GM19351 (cell line): Measurements from ENCODE around the gene SUPT4H1.

ENCODE experiments used
- ATAC-seq: cut with Tn5 transposase; IDR thresholded peaks from one replicate; pipeline ENCODE4 v1.9.1; 2021; ENCODE audit warnings: mild to moderate bottlenecking, moderate library complexity; ENCODE audit not compliant: unreplicated experiment

The SUPT4H1 gene

DNA sequence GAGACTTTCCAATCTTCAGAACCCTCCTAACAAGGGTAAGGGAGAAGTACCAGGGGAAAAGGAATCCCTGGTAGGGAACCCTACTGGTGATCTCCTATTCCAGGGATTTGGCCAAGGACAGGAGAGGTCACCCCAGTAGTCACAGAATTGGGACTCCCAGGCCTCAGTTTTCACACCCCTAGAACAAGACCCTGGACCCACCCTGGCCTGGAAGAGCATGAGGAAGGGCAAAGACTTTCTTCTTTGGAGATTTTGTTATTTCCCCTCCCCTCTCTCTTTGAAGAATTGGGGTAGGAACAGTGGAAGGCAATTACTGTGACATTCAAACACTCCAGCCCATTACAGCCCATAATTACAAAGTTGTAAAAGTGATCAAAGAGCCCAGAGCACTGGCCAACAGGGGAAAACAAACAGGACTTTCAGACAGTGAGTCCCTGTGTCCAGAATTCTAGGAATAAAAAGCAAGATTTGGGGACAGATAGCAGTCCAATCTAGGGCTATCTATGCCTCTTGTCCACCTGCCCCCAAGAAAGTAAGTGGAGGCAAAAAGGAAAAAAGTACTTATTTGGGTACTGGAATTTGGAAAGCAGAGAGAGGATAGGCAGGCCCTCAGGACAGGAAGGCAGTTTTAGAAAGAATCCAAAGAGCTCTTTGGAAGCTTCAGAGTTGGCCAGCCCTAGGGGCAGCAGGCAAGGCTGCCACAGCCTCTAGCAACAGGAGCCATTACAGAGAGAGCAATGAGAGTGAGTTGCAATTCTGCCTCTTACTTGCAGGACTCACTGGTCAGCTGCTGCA, 13.4 kb upstream of the SUPT4H1 start:
- no peak for ATAC-seq

DNA sequence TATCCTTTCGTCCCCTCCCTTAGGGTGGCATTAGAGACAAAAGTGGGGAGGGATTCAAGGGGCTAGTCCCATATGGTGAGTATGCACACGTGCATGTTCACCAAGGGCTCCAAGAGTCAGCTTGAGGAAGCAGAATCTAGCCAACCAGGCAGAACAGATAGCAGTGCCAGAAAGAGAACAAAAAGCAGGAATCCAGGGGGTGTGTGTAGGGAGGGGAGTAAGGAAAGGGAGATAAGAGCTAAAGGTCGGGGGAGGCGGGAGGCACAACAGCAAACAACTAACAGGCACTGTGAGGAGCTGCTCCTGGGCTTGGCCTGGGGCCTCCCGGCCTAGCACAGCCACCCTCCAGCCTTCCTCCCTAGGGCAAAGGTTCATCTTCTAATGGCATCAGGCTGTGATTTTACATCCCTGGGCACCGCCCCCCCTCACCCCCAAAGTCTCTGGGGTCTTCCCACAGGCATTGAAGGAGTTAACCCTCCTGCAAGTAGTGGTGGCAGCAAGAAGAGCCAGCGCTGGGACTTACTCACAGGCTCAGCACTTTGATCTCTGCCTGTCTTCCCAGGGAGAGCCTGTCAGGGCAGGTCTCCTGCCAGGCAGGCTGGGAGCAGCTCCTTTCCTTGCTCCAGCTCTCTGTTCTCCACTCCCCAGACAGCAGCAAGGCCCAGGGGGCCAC, 12.4 kb upstream of the SUPT4H1 start:
- ATAC-seq: no peak

DNA sequence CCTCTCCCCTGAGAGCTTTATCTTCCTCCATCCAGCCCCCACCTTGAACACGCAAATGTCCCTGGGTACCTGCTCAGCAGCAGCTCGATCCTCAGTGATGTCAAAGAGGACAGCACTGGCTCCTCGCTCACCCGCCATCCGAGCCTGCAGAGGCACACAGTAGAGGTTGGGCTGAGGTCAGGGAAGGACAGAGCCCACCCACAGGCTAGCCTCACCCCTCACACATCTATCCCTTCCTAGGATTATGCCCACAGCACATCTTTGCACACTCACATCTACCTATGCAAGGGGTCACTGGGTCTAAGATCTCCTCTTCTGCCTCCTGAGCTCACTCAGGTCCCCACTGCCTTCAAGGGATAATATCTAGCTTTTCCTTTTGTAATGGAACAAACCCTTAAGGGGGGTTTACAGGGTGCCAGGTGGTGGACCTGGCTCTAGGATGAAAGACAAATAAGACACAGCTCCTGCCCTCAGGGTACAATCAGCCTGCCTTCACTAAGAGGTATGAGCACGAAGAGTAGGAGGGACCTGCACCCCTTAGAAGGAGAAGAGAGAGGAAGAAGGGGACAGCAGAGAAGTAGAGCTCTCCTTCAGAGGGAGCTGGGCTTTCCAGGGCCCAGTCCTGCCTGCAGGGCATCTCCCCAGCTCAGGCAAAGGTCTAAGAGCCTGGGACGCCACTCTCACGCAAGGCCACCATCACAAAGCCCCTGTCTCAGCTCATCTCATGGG, 11.6 kb upstream of the SUPT4H1 start:
- no peak for ATAC-seq

DNA sequence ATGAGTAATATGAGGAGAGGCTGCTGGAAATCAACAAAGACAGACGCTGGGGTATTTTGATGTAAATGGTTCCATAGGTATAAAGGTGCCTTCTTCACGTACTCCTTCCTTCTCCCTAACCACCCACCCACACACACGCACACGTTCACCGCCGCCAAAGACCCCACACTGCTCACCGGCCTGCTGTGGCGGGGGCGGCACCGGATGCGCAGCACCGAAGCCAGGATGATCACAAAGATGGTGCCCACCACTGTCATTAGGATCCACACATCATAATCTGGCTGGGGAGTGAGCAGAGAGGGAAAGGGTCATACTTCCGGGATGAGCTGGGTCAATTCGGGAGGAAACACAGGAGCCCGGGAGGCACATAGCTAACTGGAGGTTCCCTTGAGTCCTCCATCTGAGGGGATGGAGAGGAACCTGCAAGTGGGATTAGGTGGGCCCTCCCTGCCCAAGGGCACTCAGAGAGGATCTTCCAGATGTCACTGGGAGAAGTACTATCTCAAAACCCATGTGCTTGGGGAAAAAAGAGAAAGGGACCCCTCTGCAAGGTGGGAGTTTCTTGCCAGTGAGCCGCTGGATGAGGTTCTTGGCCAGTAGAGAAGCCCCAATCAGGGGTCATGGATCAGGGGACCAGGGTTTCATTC, 10.5 kb upstream of the SUPT4H1 start:
- no peak for ATAC-seq

DNA sequence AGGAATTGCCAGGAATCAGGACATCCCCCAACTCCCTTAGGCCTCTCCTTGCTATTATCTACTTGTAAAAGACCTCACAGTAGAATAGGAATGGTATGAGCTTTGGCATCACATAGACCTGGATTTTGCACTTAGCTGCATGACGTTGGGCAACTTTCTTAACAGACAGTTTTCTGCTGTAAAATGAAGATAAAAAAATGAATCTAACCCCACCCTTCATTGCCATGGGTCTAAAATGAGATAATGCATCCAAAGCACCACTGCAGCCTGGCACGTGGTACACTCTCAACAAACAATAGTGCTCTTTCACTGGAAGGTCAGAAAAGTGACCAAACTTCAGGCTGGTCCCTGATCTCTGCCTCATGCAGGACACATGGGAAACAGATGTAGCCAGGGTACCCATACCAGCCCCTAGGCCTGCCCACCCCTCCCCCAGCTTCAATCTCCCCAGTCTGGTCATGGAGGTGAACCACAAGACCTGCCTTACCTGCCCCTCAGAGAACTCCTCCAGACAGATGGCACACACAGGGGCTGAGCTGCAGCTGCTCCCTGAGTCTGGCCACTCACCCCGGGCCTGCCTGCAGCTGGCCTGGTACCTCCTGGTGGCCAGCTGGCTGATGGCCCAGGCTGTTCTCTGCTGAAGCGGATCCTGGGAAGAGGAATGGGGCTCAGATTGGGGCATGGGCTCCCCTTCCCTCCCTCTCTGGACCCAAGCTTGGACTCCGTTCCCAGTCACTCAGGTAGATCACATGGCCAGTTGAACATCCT, 8.5 kb upstream of the SUPT4H1 start:
- ATAC-seq: no peak

DNA sequence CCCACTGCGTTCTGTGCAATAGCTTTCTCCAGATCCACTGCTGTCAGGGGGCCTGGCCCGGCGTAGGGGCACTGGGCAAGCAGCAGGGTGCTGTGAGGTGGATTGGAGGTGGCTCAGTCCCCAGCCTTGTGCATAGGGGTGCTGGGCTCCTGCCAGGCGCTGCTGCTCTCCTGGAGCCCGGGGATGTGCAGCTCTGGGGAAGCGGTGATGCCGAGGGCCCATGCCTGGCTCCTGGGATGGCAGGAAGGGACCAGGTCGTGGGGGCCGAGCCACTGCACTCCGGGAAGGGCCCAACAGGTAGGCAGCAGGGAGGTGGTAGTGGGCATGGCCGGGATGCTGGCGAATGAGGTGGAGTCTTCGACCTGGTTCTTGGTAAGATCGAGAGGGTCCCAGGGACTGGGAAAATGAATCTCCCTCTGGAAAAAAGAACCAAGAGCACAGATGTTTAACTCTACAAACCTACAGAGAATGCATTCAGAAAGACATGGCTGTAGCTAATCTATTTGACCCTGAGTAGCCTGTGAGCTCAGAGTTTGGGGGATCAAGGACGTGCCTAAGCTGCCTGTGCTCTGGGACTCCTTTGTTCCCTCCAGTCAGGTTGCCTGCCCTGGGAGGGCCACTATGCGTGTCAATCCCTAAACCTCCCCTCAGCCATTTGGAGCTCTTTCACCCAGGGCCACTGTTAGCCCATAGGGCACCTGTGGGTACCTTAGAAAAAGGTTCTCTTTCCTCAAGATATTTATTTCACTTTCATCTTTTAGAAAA, 6.6 kb upstream of the SUPT4H1 start:
- ATAC-seq: no peak

DNA sequence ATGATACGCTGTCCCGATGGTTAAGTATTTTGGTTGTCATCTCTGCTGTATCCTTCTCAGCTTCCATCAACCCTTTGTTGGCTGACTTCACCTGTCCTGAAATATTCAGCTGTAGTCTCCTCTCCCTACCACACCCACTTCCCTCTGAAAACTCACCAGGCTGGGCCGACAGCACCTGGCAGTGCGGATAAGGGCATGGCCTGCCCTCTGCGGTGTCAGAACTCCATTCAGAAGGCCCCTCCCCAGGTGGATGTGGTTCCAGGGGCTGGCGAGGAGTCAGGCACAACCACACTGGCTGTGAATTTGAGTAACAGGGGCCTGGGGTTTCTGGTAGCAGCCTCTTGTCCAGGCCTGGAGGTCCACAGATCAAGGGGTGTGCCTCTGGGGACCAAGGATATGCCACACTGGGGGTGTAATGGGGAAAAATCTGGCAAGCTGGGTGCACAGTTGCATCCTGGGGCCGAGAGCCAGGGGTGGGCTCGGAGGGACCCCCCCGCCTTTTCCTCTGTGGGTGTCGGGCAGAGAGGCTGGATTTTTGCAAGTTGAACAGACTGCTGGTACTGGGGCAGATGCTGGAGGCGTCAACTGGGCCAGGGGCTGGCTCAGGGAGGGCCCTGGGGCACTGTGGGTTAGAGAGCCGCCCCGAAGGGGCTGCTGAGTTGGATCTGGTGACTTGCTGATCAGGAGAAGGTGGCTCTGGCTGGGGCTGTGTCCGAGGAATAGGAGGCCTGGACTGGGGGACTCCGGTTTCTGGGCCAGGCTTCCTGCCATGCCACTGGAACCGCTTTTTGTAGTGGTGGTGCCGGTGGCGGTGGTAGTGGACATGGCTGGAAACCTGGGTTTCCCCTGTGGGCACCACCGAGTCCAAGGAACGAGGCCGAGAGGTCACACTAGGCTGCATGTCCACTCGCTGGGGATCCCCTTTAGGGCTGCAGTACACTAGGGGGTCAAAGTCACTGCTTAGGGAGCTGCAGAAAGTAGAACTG, 5.6 kb upstream of the SUPT4H1 start:
- no peak for ATAC-seq

DNA sequence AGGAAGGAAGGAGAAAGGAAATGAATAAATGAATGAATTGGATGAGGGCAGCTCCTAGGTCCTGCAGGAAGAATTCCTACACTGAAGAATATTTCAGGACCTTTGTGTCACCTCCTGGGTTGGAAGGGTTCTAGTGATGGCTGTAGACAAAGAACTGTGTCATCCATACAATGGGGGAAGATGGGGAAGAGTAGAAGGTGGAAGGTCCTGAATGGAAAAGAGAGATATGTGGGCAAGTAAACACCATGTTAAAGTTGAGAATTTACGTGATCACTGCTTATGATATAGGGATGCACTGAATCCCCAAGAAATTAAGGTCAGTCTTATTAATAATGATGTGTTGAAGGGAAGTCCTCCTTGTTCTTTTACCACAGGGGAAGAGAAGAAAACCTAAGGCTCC, 4.2 kb upstream of the SUPT4H1 start:
- no peak for ATAC-seq

DNA sequence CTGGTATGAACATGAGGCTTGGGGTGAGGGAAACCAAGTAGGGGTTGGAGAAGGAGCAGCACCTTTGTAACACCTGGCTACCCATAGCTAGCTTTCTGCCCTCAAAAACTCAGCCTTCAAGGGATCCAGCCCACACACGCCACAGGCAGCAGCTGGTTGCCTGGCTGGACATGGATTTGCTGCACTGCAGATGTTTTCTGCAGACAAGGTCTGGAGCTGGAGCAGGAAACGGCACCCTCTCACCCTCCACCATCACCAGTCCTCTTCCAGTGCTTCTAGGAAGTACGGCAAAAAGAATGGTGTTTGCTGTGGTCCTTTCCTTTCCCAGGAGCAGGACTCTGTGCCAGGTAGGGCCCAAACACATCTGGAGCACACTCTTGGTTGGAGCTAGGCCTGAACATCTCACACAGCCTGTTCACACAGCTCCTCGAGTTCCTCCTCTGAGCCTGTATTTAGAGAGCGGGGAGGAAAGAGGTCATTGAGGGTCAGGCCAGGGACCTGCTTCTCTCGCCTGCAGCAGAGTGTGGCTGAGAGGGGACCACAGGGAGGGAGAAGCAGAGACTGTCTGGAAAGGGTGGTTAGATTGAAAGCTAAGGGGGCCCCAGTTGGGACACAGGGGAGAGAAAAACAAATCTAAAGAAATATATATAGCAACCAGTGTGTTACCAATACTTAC, 2.7 kb upstream of the SUPT4H1 start:
- ATAC-seq: no peak

DNA sequence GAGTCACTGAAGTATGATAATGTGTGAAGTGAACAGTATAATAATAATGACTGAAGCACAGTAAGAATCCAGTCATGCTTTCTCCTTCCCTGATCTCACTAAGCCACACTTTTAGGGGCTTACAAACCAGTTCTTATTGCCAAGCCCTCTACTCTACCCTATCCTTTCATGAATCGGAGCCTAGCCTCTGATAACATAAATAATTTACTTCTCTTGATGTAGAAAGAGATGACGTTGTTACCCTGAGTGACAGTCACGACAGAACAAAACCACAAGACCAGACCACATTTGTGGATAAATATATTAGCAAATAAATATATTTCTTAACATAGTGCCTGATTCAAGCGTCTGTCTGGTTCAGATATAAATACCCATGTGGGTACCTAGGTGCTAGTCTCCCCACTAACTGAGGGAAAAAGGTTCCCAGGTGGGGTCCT, 1.4 kb upstream of the SUPT4H1 start:
- ATAC-seq: no peak

DNA sequence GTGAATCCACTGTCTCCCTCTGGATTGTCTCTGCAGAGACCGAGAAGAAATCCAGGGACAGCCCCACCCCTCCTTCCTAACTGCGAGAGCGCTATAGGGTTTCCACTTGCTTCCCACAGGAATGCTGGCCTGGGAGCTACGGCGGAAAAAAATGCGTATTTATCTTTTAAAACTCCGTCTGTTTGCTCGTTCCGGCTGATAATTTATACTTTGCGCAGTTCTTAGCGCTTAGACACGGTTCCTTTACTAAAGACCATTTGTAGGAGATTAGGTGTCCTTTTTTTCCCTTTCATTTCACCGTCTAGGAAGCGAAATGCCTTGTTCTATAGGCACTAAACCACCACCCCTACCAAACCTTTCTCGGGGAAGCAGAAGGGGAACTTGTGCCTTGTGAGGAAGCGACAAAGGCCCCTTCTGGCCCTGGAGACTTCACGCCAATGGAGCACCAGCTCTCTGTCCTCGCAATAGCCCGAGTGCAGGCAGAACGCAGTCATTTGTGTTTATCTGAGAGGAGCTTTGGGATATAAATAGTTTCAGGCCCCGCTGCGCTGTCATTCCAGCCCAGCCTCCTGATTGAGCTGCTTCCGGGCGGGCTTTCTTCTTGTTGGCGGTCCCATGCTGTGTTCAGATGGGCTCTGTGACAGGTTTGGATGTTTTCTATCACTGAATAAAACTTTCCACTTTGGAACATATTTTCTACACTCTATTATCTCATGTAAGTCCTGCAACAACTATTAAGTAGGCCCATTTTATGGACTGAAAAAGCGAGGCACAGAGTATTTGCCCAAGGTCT, 791 bp upstream of the SUPT4H1 start:
- no peak for ATAC-seq

DNA sequence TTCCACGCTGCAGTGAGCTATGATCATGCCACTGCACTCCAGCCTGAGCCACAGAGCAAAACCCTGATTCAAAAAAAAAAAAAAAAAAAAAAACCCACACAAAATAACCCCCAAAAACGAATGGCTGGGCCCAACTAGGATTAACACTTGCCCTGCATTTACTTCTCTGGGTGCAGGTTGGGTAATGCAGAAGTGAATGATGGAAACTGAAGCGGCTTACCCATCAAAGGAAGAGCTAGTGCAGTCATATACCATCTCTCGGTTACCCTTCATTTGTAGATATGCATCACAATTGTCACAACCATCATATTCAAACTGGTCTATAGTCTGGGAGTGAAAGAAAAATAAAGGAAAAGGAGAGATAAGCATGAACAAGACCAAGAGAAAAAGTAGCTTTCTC, 819 bp downstream of the SUPT4H1 start:
- ATAC-seq: no peak

DNA sequence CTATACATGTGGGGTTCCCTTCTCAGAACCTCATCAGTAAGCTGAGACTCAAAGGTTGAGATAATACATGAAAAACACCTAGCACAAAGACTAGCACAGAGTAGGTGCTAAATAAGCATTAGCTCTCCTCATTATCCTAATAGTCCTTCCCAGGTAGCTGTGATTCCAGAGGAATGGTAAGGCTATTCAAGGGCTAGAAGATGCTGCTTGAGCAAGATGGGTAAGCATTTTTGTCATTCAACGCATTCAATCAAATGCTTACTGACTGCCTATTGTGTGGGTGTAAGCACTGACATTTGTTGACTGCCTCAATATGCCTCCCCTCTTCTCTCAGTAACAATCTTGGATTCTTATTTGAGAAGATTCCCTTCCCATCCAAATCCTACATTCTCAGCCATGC, 4.0 kb downstream of the SUPT4H1 start:
- ATAC-seq: no peak

DNA sequence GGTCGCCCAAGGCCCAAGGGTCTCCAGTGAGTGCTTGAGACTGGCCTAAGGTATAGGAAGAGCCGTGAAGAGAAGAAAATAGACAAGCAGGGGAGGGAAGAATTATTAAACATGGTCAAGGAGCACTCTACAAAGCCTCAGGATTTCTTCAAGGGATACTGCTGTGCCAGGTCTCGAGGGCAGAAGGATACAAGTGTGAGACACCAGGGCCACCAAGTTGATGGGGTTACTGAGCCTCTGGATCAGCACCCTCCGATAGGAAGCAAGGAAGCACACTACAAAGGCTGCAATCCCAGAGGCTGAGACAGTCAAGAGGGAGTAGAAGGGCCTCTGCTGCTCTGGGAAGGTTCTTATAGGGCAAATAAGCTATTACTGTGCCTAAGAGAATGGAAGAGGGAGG, 6.5 kb downstream of the SUPT4H1 start:
- no peak for ATAC-seq

DNA sequence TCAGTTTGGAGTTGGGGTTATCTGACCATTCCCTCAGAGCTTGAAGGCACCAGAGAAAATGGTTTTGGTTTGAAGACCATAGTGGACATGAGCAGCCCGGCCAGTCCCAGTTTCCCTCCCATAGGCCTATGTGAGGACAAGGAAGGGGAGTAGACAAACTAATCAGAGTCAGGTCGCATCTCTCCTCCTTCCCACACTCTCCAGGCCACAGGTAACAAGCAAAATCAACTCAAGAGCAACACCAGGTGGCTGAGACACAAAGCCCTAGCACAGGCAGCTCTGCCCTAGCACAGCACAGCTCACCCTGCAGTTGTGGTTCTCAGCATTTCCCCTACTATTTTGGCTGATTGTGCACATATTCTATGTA, 7.2 kb downstream of the SUPT4H1 start:
- ATAC-seq: peak; percentile 52

DNA sequence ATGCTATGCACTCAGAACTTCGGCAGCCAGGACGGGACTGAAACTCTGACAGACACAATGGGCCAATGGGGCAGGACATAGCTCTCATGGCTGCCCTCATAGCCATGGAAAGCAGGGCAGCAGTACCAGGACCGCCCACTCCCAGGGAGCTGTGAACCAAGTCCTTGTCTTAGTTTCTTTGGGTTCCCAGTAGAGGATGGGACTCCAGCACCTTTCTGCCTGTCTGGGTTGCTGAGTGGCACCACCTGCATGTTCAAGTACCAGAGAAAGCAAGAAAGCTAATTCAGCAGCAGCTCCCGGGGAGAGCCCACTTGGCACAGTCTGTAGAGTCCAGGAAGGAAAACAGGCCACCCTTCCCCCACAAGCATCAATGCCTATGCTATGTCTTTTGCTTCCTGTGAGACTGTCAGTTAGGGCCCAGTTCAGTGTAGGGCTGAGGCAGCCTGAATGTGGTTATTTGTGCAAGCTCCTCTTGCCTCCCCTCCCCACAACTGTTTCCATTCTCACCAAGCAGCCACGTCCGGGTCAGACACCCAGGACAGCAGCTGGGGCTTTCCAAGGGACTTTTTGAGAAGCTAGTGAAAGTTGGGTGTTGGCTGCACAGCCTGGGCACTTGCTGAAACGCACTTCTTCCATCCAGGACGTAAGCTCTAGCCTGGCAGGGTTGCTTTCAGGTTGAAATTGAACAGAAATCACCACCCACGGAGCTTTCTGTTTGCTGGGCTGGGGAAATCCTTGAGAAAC, 7.8 kb downstream of the SUPT4H1 start:
- peak; percentile 87 for ATAC-seq

DNA sequence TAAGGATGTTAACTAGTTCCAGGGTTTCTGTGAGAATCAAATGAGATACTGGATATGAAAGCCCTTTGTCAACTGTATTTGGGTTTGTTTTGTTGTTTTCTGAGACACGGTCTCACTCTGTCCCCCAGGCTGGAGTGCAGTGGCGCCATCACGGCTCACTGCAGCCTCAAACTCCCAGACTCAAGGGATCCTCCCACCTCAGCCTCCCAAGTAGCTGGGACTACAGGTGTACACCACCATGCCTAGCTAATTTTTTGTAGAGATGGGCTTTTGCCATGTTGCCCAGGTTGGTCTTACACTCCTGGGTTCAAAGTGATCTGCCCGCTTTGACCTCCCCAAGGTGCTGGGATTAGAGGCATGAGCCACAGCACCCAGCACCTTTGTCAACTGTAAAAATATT, 8.9 kb downstream of the SUPT4H1 start:
- no peak for ATAC-seq
